ENCODE measurements around the gene OSBPL3.

Gene OSBPL3

DNA sequence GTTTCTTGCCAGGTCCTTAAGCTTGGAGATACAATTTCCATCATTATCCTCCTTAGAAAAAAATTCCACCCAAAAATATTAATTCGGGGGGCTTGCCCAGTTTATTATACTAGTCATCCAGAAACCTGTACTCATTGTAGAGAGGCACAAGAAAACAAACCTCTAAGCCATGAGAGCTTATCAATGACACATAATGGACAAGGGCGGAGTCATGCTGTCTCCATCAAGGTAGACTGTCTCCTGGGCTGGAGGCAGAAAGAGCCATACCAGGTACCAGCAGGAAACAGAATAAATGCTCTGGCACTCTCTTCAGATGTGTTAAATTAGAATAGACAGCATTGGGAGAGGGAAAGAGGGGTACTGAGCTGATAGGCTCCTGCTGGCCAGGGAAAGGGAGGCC, 153.0 kb downstream of the OSBPL3 start:
- no peaks in the 10 kb centered on the region for H3K9me3 ChIP-seq (ENCODE audit: control insufficient read depth, low read length)
- H3K27ac ChIP-seq (ENCODE audit: insufficient read depth, low read depth, low read length, poor library complexity, severe bottlenecking), result no peak overlapping the region
- H3K36me3 ChIP-seq (ENCODE audit: control insufficient read depth, insufficient read depth, low read length), result no peaks in the 10 kb centered on the region
- no peak overlapping the region for H3K4me3 ChIP-seq (ENCODE audit: insufficient read depth, low read depth, low read length)
- WGBS, 2 experiments, result 91 to 95% methylated on average over 2 of the region's 2 CpGs
- no peaks in the 10 kb centered on the region for H3K27me3 ChIP-seq (ENCODE audit: control insufficient read depth, insufficient read depth, low read length, poor library complexity, severe bottlenecking)
- peaks cover 4% of the 10 kb centered on the region for H3K4me1 ChIP-seq (ENCODE audit: control insufficient read depth, insufficient read depth, low read length)

DNA sequence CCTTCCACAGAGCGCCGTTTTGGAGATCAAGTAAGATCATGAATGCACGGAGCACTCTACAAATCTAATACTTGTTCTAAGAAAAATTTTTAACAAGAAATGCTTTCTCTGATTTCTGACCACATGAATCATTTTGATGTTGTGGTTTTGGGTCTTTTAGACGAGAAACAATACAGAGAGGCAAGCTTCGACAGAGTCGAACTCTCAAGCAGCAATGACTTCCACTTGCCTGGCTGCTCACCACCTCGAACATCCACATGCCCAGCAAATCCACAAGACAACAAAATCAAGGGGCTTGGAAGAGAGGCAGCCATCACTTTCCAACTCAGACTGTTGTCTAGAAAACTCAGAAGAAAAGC, 153.3 kb downstream of the OSBPL3 start:
- Histone ChIP-seq H3K27me3 (ENCODE audit: control insufficient read depth, insufficient read depth, low read length, poor library complexity, severe bottlenecking) (no peaks in the 10 kb centered on the region), H3K9me3 (ENCODE audit: control insufficient read depth, low read length) (no peaks in the 10 kb centered on the region), H3K4me3 (ENCODE audit: insufficient read depth, low read depth, low read length) (no peak overlapping the region), H3K27ac (ENCODE audit: insufficient read depth, low read depth, low read length, poor library complexity, severe bottlenecking) (no peak overlapping the region), H3K4me1 (ENCODE audit: control insufficient read depth, insufficient read depth, low read length) (peaks cover 4% of the 10 kb centered on the region), H3K36me3 (ENCODE audit: control insufficient read depth, insufficient read depth, low read length) (no peaks in the 10 kb centered on the region)
- WGBS, 2 experiments, result 96 to 99% methylated on average over 7 of the region's 7 CpGs

DNA sequence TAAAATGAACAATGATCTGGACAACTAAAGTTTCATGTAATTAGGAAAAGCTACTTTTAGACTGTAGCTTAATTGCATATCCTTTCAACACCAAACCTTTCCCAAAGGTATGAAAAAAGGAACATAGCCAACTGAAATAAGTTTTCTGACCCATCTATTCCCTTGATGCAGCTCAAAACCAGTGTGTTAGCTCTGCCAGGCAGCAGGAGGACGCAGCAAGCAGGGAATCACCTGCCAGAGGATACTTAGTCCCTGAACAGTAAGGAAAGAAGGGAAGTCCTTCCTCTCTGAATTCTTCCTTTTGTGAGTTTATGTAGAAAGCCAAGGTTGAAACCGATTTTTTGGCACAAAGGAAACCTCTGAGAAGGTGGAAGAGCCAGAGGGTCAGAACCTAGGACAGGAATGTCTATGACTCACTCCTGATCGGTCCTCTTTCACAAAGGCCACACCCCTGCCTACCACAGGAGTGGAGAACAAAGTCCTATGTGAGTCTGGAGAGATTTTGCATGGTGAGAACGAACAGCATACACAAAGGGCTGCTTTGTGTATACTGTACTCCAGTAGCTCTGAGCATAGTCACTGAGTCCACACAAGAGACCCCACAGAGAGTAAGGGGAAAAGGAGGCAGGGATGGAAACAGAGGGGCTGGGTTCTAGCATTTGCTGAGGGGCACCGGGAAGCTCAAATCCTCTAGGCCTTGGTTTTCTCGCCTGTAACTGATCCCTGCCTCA, 153.9 kb downstream of the OSBPL3 start:
- Histone ChIP-seq H3K27ac (ENCODE audit: insufficient read depth, low read depth, low read length, poor library complexity, severe bottlenecking) (no peak overlapping the region), H3K27me3 (ENCODE audit: control insufficient read depth, insufficient read depth, low read length, poor library complexity, severe bottlenecking) (no peaks in the 10 kb centered on the region), H3K9me3 (ENCODE audit: control insufficient read depth, low read length) (no peaks in the 10 kb centered on the region), H3K4me3 (ENCODE audit: insufficient read depth, low read depth, low read length) (no peak overlapping the region), H3K36me3 (ENCODE audit: control insufficient read depth, insufficient read depth, low read length) (no peaks in the 10 kb centered on the region), H3K4me1 (ENCODE audit: control insufficient read depth, insufficient read depth, low read length) (peaks cover 4% of the 10 kb centered on the region)
- WGBS, 2 experiments, result 70 to 82% methylated on average over 6 of the region's 6 CpGs

DNA sequence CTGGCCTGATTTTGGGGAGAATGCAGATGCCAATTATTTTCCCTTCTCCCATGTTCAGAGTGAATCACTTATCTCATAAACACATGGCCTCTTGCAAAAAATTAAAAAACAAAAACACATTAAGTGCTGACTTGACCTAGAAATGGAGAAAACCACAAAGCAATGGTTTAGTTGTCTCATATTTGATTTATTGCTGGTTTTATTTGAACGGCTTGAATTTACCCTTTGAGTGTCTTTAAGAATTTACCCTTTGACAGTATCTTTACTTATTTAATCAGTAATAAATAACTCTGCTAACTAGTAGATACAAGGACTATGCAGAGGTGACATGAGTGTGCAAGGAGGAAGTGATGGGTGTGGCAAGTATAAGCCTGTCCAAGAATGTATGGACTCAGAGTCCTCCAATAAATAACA, 154.6 kb downstream of the OSBPL3 start:
- Histone ChIP-seq H3K27ac (ENCODE audit: insufficient read depth, low read depth, low read length, poor library complexity, severe bottlenecking) (no peak overlapping the region), H3K4me3 (ENCODE audit: insufficient read depth, low read depth, low read length) (no peak overlapping the region), H3K9me3 (ENCODE audit: control insufficient read depth, low read length) (no peaks in the 10 kb centered on the region), H3K4me1 (ENCODE audit: control insufficient read depth, insufficient read depth, low read length) (peaks cover 4% of the 10 kb centered on the region), H3K36me3 (ENCODE audit: control insufficient read depth, insufficient read depth, low read length) (no peaks in the 10 kb centered on the region), H3K27me3 (ENCODE audit: control insufficient read depth, insufficient read depth, low read length, poor library complexity, severe bottlenecking) (no peaks in the 10 kb centered on the region)
- WGBS, 2 experiments, result 83% methylated on average over 1 of the region's 1 CpG; no CpG with 5 or more reads in 1 of the 2 experiments

DNA sequence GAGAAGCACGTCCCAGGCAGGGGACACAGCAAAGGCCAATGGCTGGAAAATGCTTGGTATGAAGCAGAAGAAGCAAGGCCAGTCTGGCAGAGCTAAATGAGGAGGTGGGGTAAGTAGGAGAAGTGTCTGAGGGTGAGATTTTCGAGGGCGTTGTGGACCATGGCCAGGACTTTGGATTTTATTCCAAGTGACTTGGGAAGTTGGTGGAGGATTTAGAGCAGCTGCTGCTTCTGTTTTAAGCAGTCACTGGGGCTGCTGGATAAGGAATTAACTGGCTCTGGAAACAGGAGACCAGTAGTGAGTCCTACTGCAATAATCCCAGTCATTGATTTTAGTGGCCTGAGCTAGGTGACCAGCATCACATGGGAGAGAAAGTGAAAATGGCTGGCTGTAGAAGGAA, 155.1 kb downstream of the OSBPL3 start:
- no peak overlapping the region for H3K27ac ChIP-seq (ENCODE audit: insufficient read depth, low read depth, low read length, poor library complexity, severe bottlenecking)
- H3K36me3 ChIP-seq (ENCODE audit: control insufficient read depth, insufficient read depth, low read length), result no peaks in the 10 kb centered on the region

DNA sequence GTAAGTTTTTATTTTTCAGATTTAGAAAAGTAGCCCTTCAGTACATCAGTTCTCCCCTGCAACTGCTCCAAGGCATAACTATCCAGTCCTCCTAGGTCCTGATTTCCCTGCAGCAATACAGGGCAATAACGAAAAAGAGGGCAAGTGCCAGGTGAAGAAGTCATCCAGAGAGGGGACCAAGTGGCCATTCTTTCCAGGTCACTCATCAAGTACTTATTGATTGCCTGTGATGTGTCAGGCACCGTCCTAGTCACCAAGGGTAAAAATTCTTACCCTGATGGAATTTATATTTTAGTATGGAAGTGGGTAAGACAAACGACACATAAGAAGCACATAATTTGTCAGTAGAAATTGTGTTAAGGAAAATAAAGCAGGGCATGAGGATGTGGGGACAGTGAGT, 155.6 kb downstream of the OSBPL3 start:
- Histone ChIP-seq H3K27me3 (ENCODE audit: control insufficient read depth, insufficient read depth, low read length, poor library complexity, severe bottlenecking) (no peaks in the 10 kb centered on the region), H3K9me3 (ENCODE audit: control insufficient read depth, low read length) (no peaks in the 10 kb centered on the region), H3K4me3 (ENCODE audit: insufficient read depth, low read depth, low read length) (no peak overlapping the region), H3K27ac (ENCODE audit: insufficient read depth, low read depth, low read length, poor library complexity, severe bottlenecking) (no peak overlapping the region), H3K4me1 (ENCODE audit: control insufficient read depth, insufficient read depth, low read length) (peaks cover 4% of the 10 kb centered on the region), H3K36me3 (ENCODE audit: control insufficient read depth, insufficient read depth, low read length) (no peaks in the 10 kb centered on the region)
- WGBS, 2 experiments, result 91 to 95% methylated on average over 3 of the region's 3 CpGs

More for the DNA sequence above, 155.1 kb downstream of the OSBPL3 start:
- Histone ChIP-seq H3K4me1 (ENCODE audit: control insufficient read depth, insufficient read depth, low read length) (peaks cover 4% of the 10 kb centered on the region), H3K9me3 (ENCODE audit: control insufficient read depth, low read length) (no peaks in the 10 kb centered on the region), H3K4me3 (ENCODE audit: insufficient read depth, low read depth, low read length) (no peak overlapping the region), H3K27me3 (ENCODE audit: control insufficient read depth, insufficient read depth, low read length, poor library complexity, severe bottlenecking) (no peaks in the 10 kb centered on the region)
- WGBS, 2 experiments, result 92 to 94% methylated on average over 3 of the region's 3 CpGs

DNA sequence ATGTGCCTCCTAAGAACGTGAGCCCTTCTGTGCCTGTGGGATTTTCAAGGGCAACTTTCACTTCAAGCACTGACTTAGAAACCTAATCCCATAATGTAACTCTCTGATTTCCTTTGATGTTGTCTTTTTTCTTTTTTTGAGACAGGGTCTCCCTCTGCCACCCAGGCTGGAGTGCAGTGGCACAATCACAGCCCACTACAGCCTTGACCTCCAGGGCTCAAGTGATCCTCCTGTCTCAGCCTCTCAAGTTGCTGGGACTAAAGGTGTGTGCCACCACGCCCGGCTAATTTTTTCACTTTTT, 158.3 kb downstream of the OSBPL3 start:
- no peaks in the 10 kb centered on the region for H3K27me3 ChIP-seq (ENCODE audit: control insufficient read depth, insufficient read depth, low read length, poor library complexity, severe bottlenecking)
- H3K36me3 ChIP-seq (ENCODE audit: control insufficient read depth, insufficient read depth, low read length), result no peaks in the 10 kb centered on the region
- peaks cover 4% of the 10 kb centered on the region for H3K4me1 ChIP-seq (ENCODE audit: control insufficient read depth, insufficient read depth, low read length)
- WGBS, 2 experiments, result 92 to 95% methylated on average over 3 of the region's 3 CpGs
- H3K9me3 ChIP-seq (ENCODE audit: control insufficient read depth, low read length), result no peaks in the 10 kb centered on the region
- H3K4me3 ChIP-seq (ENCODE audit: insufficient read depth, low read depth, low read length), result no peak overlapping the region
- no peak overlapping the region for H3K27ac ChIP-seq (ENCODE audit: insufficient read depth, low read depth, low read length, poor library complexity, severe bottlenecking)

DNA sequence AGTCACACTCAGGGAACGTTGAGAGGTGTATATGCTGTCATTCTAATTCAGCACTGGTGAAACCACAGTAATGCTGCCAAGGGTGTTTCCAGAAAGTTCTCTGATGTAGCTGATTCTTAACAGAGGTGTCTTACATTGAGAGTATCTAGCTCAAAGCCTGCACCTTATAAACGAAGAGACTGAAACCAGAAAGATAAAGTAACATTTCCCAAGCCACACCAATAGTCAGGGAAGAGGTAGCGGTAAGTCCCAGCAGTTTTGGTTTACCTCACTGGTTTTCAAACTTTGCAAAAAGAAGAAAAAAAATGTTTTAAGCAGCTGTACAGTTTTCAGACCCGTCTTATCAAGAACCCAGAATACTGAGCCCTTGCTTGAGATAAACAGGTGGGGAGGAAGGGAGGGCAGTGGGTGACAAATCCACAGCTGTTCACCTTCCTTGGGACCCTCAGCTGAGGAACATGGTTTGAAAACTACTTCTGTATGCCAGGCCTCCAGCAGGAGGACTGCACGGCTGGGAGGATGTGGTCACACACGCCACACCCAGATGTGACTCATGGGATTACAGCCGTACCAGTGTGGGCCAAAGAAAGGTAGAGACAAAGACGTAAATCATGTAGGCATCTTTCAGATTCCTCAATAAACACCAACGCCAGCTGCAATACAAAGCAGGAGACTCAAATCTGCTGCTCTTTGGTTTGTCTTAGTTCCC, 158.8 kb downstream of the OSBPL3 start:
- H3K27me3 ChIP-seq (ENCODE audit: control insufficient read depth, insufficient read depth, low read length, poor library complexity, severe bottlenecking), result no peaks in the 10 kb centered on the region
- 83 to 87% methylated on average over 9 of the region's 9 CpGs for WGBS, 2 experiments
- H3K4me3 ChIP-seq (ENCODE audit: insufficient read depth, low read depth, low read length), result no peak overlapping the region
- no peaks in the 10 kb centered on the region for H3K4me1 ChIP-seq (ENCODE audit: control insufficient read depth, insufficient read depth, low read length)
- no peaks in the 10 kb centered on the region for H3K36me3 ChIP-seq (ENCODE audit: control insufficient read depth, insufficient read depth, low read length)
- no peak overlapping the region for H3K27ac ChIP-seq (ENCODE audit: insufficient read depth, low read depth, low read length, poor library complexity, severe bottlenecking)
- H3K9me3 ChIP-seq (ENCODE audit: control insufficient read depth, low read length), result no peaks in the 10 kb centered on the region

DNA sequence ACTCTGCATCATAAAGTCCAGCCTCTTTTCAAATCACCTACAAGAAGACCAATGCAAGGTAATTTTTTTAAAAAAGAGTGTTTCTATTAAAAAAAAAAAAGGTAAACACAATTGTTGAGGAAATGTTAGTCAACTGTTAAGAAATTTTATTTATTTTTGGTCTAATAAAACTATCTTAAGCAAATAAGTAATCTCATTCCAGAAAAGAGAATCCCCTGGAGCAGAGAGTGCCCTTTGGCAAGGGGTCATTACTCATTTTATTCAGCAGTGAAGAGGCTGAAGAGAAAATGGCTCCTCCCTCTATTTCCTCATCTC, 159.3 kb downstream of the OSBPL3 start:
- Histone ChIP-seq H3K4me3 (ENCODE audit: insufficient read depth, low read depth, low read length) (no peak overlapping the region), H3K27me3 (ENCODE audit: control insufficient read depth, insufficient read depth, low read length, poor library complexity, severe bottlenecking) (no peaks in the 10 kb centered on the region), H3K27ac (ENCODE audit: insufficient read depth, low read depth, low read length, poor library complexity, severe bottlenecking) (no peak overlapping the region), H3K9me3 (ENCODE audit: control insufficient read depth, low read length) (no peaks in the 10 kb centered on the region), H3K36me3 (ENCODE audit: control insufficient read depth, insufficient read depth, low read length) (no peaks in the 10 kb centered on the region), H3K4me1 (ENCODE audit: control insufficient read depth, insufficient read depth, low read length) (no peaks in the 10 kb centered on the region)

DNA sequence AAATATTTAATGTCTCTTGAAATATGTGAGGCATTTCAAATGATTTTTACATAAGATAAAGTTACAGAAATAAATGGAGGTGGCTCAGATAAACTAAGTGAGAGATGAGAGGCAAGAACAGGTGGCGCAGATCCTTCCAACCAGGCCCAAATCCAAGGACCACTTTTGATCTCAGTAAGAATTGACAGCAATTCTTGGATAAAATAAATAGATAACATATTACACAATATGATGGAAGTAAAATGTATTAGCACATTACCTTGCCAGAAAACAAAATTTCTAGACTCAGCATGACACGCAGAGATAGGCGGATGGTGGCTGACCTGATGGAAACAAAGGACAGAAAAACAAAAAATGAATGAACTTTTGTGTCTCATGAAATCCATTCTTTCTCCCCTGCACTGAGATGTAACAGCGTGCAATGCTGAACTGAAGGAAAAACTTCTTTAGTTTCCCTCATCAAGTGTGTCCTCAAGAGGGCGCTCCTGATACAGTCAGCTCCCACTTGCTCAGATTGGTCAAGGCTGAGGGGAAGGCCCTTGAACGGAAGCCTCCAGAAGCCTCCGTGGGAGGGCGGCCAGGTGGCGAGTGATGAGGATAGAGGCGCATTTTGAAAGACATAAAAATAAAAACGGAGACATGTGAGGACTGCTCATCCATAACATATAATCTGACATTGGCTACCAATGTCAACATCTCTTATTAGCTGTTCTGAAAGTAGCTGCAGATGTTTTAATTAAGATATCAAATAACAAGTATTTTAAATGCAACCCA, 159.9 kb downstream of the OSBPL3 start:
- Histone ChIP-seq H3K9me3 (ENCODE audit: control insufficient read depth, low read length) (no peaks in the 10 kb centered on the region), H3K4me3 (ENCODE audit: insufficient read depth, low read depth, low read length) (no peak overlapping the region), H3K36me3 (ENCODE audit: control insufficient read depth, insufficient read depth, low read length) (no peaks in the 10 kb centered on the region), H3K27me3 (ENCODE audit: control insufficient read depth, insufficient read depth, low read length, poor library complexity, severe bottlenecking) (no peaks in the 10 kb centered on the region), H3K4me1 (ENCODE audit: control insufficient read depth, insufficient read depth, low read length) (no peaks in the 10 kb centered on the region), H3K27ac (ENCODE audit: insufficient read depth, low read depth, low read length, poor library complexity, severe bottlenecking) (no peak overlapping the region)
- WGBS, 2 experiments, result 18 to 28% methylated on average over 8 to 11 of the region's 11 CpGs

Measured in ectodermal cell (in vitro differentiated cells).